GM13977 (cell line): ENCODE data around the gene KDM1B.
A peak's percentile ranks its signal among the peaks of the same experiment; 100 is the strongest.

ENCODE experiments used
- DNase-seq: peaks from one replicate; pipeline ENCODE4 v3.0.0; 2012; ENCODE audit warnings: low spot score
- CTCF ChIP-seq: IDR thresholded peaks from 2 replicates; pipeline ENCODE4 v1.5.1; 2012; ENCODE audit warnings: mild to moderate bottlenecking, control low read depth; ENCODE audit not compliant: insufficient read depth; ENCODE audit errors: extremely low read depth, missing control alignments
- in situ Hi-C: fragments of 300-500 bp; cut with MboI; formaldehyde crosslinking; loops from one replicate; pipeline ENCODE4 v1.12.0; 2022; ENCODE audit warnings: low sequenced_read_pairs, low pct_unique_long_range_greater_than_20kb, mixed read lengths, inconsistent platforms; ENCODE audit not compliant: unreplicated experiment

The KDM1B gene

GRCh38 chr6:18121580-18122127 lies 33.6 kb upstream of the KDM1B start:
- DNase-seq = no peak
- TF ChIP-seq CTCF = peak; percentile 13
- in situ Hi-C loops = no loop called here

- peak; percentile 90 for TF ChIP-seq CTCF
- in situ Hi-C loops = no loop called here
These were observed 32.8 kb upstream of the KDM1B start, which contains the start of gene NHLRC1 for GRCh38 chr6:18122128-18123093. TSS of gene NHLRC1 (minus strand) at chr6:18122677. CDS start at chr6:18122606, 71 bp downstream.

GRCh38 chr6:18126121-18126520 lies 29.1 kb upstream of the KDM1B start:
- in situ Hi-C loops = no loop called here
- no peak for DNase-seq
- TF ChIP-seq CTCF = no peak

More at GRCh38 chr6:18122128-18123093, 32.8 kb upstream of the KDM1B start, which contains the start of gene NHLRC1:
- DNase-seq = peak; percentile 86

GRCh38 chr6:18132346-18132745 lies 22.9 kb upstream of the KDM1B start:
- in situ Hi-C loops = no loop called here
- no peak for TF ChIP-seq CTCF
- DNase-seq = no peak

- in situ Hi-C loops = no loop called here
- DNase-seq = no peak
- no peak for TF ChIP-seq CTCF
These were observed 20.1 kb upstream of the KDM1B start for GRCh38 chr6:18135171-18135570.

GRCh38 chr6:18136260-18136659 lies 19.0 kb upstream of the KDM1B start:
- in situ Hi-C loops = no loop called here
- TF ChIP-seq CTCF = no peak
- DNase-seq = no peak
